GM18505 (cell line): ENCODE results near the gene RHOBTB3.

Experiments
- ATAC-seq: cut with Tn5 transposase; IDR thresholded peaks from one replicate; pipeline ENCODE4 v1.9.1; 2021; ENCODE audit not compliant: unreplicated experiment
- POLR2A ChIP-seq: IDR thresholded peaks from 4 replicates; pipeline ENCODE4 v1.6.1; 2011; ENCODE audit warnings: borderline replicate concordance; ENCODE audit not compliant: insufficient read depth, insufficient read length; ENCODE audit errors: extremely low read depth

Gene RHOBTB3

DNA sequence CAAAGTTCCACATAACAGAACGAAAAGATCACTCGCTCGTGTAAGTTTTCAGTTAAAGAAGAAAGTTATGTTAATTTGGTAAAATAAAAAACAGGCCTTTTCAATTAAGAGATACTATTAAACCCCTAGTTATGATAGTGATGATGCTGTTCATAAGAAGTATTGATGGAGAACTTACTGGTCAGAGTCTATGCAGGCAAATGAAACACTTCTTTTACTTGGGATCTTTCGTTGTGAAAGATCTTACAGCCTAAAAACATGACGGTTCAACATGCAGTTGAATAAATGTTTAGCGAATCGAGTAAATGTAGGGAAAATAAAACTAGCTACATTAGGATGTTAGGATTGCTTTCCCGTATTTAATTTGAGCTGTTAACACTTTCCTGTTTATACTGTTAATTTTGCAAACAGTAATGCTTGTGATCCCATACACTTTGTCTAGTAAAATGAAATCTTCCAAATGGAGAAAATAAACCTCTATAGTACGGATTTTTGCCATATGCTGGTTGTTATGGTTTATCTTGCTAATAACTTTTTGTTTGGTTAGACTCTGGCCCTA, 2.0 kb downstream of the RHOBTB3 start:
- no peak for TF ChIP-seq POLR2A
- ATAC-seq: no peak

DNA sequence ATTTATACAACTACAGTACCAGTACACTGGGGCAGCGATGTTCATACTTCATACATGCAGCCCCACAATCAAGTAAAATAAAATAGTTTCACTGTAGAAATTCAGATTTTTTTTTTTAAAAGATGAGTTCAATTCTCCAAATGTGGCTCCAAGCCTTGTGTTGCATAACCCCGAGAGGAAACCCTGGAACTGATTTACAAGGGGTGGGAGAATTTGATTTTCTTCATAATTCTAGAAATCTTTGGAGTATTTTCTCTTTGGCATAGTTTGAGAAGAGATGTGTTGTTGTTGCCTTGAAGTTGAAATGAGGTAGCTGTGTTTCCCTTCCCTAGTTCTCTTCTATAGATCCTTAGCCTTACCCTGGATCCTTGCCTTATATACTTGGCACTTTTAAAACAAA, 3.1 kb downstream of the RHOBTB3 start:
- ATAC-seq: no peak
- no peak for TF ChIP-seq POLR2A

DNA sequence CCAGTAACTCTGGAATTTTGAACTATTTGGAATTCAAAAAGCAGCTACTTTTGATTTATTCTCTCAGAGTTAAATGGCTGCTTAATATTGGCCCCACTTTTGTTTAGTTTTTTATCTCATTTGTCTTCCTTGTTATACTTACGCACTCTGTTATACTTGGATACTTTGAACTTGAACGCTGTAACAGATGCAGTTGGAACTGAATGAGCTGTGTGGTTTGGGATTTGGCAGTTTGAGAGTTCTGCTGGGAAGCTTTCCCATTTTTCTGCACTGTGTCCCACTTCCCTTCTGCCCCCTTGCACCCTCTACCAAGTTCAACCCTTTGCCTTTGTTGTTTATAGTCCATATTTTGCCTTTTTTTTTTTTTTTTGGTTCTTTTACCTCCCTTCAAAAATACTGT, 3.8 kb downstream of the RHOBTB3 start:
- no peak for ATAC-seq

DNA sequence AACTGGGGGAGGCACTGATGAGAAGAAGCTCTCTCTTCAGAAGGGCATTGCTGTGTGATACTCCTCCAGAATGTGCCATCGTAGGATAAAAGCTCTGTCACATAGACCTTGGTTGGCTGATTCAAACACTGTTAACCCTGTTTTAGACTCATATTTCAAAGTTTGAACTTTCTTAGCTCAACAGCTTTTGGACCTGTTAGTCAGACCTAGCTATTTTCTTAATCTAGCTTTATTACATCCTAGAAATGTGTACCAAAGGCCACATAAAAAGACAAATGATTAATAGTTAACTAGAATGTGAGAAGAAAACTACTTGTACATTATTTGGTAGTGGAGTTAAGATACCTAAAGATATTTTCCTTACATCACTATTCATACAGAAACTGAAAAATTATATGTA, 4.3 kb downstream of the RHOBTB3 start:
- no peak for ATAC-seq
- TF ChIP-seq POLR2A: no peak

More for the DNA sequence above, 3.8 kb downstream of the RHOBTB3 start:
- no peak for TF ChIP-seq POLR2A

DNA sequence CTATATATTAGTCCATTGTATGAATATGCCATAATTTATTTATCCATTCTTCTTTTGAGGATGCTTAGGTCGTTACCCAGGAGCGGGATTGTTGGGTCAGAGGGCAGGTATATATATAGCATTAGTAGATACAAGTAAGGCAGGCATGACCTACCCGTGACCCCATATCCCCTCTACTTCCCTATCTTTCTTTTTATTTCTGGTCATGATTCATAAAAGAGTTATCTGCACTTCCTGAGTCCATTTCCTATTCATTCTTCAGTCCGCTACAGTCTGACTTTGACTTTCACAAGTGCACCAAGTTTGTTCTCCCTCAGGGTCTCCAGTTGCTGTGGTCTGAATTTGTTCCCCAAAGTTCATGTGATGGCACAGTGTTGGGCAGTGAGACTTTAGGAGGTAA, 6.9 kb downstream of the RHOBTB3 start:
- TF ChIP-seq POLR2A: no peak
- no peak for ATAC-seq

DNA sequence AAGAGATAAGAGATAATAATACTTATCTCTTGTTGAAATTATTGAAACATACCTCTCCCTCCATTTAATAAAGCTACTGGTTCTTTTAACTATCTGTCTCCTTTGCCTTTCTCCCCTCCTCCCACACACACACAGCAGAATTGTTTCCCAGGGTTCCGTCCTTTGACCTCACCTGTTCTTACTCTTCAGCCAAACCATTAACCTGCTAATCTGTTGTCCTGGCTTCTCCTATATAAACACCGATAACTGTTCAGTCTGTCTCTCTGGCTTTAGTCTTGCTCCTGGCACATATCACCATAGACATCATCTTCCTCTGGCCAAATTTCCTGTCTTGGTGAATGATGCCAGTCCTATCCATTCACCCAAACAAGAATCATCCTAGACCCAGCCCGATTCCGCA, 7.7 kb downstream of the RHOBTB3 start:
- TF ChIP-seq POLR2A: no peak
- ATAC-seq: no peak

DNA sequence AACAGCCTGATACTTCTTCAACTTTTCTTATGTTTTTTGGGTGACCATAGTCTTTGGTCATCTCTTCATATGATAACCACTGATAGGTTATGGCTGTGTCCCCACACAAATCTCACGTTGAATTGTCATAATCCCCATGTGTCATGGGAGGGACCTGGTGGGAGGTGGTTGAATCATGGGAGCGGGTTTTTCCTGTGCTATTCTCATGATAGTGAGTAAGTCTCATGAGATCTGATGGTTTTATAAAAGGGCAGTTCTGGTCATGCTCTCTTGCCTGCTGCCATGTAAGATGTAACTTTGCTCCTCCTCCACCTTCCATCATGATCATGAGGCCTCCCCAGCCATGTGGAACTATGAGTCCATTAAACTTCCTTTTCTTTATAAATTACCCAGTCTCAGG, 8.7 kb downstream of the RHOBTB3 start:
- no peak for ATAC-seq
- TF ChIP-seq POLR2A: no peak

DNA sequence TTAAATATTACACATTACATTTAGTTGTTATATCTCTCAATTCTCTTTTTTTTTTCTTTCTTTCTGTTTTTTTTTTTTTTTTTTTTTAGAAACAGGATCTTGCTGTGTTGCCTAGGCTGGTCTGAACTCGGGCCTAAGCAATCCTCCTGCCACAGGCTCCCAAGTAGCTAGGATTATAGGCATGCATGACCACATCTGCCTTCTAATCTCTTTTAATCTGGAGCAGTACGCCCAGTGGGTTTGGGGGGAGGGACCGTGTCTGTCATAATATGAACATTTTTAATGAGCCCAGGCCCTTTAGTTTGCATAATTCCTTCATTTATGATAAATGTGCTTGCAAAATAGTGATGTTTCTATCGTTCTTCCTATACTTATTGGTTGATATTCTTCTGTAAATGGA, 10.3 kb downstream of the RHOBTB3 start:
- TF ChIP-seq POLR2A: no peak

DNA sequence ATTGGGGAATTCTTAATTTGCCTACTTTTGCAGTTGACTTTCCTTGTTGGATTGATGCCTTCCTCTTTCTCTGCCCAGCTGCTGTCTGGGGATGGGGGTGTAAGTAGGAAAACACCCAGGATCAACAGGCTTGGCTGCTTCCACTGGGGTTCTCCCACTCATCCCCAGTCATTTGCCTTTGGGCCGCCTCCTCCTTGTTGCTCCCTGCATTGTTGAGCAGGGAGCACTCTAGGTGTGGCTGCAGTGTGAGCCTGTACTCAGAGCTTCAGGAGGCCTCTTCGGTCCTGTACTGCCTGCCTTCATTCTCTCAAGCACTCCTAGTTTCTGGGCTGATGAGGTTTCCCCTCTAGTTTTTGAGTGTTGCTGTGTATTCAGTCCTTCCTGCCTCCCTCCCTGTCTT, 12.1 kb downstream of the RHOBTB3 start:
- no peak for ATAC-seq

More for the DNA sequence above, 10.3 kb downstream of the RHOBTB3 start:
- no peak for ATAC-seq

DNA sequence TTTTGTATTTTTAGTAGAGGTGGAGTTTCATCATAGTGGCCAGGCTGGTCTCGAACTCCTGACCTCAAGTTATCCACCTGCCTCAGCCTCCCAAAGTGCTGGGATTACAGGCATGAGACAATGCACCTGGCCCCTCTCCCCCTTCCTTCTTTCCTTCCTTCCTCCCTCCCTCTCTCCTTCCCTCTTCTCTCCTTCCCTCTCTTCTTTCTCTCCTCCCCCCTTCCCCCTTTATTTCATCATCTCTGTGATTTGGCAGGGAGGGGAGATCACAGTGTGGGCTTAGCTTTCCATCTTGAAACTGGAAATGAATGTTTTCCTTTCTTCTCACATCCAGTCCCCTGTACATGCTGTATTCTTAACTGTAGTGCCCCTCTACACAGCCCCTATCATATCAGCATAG, 12.7 kb downstream of the RHOBTB3 start:
- ATAC-seq: no peak
- TF ChIP-seq POLR2A: no peak

More for the DNA sequence above, 12.1 kb downstream of the RHOBTB3 start:
- no peak for TF ChIP-seq POLR2A

DNA sequence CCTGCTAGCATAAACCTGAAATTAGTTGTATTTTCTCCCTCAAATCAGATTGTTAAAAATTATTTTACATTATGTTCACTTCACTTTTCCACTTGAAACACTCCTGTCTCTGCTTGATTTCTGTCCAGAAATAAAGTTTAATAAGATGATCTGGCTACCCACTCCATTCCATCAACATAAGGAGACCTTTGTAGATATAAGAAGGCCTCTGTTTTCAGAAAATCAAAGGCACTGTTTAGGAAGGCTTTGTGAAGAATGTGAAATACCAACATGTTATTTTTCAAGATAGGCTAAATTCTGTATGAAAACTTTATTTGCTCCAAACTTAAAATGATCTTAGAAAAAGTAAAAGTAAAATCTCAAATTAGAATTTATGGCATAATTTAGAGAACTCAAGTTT, 15.1 kb downstream of the RHOBTB3 start:
- no peak for ATAC-seq
- TF ChIP-seq POLR2A: no peak

DNA sequence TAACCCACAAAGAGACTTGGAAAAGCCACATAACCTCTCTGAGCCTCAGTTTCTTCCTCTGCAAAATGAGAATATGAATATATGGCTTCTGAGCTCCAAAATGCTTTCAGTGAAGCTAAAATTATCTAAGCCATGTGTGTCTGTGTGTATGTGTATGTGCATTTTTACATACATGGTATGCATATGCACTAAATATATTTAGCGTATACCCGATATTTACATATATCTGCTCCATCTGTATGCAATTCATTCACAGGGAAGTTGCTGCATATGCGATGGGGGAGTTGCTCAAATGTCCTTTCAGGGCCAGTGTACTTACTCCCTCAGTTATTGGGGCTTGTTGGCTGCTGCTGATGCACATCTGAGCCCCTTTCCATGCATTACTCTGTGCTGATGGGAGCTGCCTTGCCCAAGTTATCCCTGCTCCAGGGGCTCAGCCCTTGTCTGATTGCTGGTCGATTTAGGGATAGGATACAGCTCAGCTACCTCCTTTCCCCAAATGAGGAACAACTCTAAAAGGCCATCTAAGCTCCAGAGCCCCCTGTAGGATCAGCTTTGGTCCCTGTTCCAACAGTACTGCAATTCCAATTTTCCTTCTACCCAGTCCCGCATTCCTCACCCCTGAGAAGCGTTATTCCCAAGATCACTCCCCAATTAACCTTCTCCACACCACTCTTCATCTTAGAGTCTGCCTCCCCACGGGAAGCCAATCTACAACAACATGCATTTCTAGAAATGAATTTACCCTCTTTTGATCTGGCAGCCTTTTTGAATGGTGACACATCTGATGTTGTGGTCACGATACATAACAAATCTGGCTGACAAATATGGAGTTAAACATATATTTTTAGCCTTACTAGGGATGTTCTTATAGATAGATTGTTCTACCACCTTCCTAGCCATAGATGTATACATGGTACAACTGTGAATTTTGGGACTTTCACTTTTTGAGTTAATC, 15.9 kb downstream of the RHOBTB3 start:
- no peak for TF ChIP-seq POLR2A
- no peak for ATAC-seq

DNA sequence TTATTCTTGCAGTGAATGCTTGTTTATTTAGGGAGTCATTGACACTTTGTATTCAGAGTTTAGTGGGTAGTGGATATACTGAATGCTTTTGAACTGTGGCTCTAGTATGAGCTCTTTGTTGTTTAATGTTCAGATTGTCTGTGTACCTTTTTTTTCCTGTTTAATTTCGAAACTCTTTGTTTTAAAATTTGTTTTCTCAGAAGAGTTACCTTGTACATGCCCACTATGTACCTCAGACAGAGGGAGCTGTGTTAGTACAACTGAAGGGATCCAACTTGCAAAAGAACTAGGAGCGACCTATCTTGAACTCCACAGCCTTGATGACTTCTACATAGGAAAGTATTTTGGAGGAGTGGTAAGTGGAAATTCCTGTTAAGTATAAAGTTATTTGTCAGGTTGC, 17.0 kb downstream of the RHOBTB3 start:
- ATAC-seq: no peak
- no peak for TF ChIP-seq POLR2A

DNA sequence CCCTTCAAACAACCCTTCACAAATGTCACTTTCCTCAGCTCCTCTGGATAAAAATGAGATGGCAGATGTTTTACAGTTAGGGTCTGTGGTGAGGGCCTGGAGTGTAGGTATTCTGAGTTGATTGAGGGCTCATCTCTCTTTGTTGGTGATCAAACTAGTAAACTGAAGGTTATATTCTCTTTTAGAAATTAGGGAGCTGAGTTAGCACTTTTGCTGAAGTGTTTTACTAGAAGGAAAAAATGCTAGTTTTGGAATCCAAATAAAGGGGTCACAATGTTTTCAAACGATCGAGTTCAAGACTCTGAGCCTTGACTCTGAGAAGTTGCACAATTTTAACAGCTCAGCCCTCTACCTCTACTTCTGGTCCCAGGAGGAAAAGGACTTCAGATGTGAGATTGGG, 23.4 kb downstream of the RHOBTB3 start:
- TF ChIP-seq POLR2A: no peak
- no peak for ATAC-seq
